K562 (cell line): Measurements from ENCODE around the gene FNDC1. TPM values are rescaled to one million over a fixed set of nuclear protein-coding genes. Genes with fewer than 3 reads are reported as not detected.

Experiments
- ATAC-seq: fragments of 200-7000 bp; cut with Tn5 transposase; 3 replicates; pipeline ENCODE4 v1.9.1; 2020; ENCODE audit warnings: moderate library complexity
- BruUV-seq: library from RNA; stranded (reverse); fragments of 400-500 nt; replicated peaks from 2 replicates; lab custom pipeline; 2021; lab: Mats Ljungman, UMichigan
- CTCF ChIA-PET: fragments of 300-600 bp; formaldehyde crosslinking; extraction: SDS; loops from one replicate; lab custom pipeline; 2021; ENCODE audit warnings: low intra/inter-chr PET ratio; lab: Yijun Ruan, JAX
- POLR2A ChIA-PET: fragments of 300-600, 350-650 bp; sonication (Branson Sonifier 250); formaldehyde crosslinking; extraction: SDS; loops from one replicate; lab custom pipeline; 2021; ENCODE audit warnings: antibody characterized with exemption, inconsistent platforms; lab: Yijun Ruan, JAX
- DNase-seq, 4 experiments: peaks; one replicate each; pipeline versions ENCODE4 v3.0.0 to v3.0.0-alpha.2; 2011 to 2018; ENCODE audit warnings: low spot score in 3 of 4, mixed read lengths in 3 of 4; ENCODE audit errors: extremely low read depth in 1 of 4
- FAIRE-seq: peaks from 2 replicates; lab custom pipeline; 2011; peaks lifted over from hg19 to GRCh38; lab: Jason Lieb, UNC
- H2AFZ ChIP-seq: 2 replicates; pipeline ENCODE4 v1.6.0; 2011; ENCODE audit warnings: low read depth, low read length, control low read depth, inconsistent platforms
- H3K27ac ChIP-seq: fragments of 200-600 bp; 3 replicates; pipeline ENCODE4 v1.8.0; 2011; ENCODE audit warnings: low read depth, mild to moderate bottlenecking, control low read depth, inconsistent platforms, low read length, moderate library complexity, mixed read lengths; ENCODE audit errors: extremely low read depth
- H3K27me3 ChIP-seq, 2 experiments: fragments of 300-600 bp in 1 of 2; 2 replicates in 1 of 2; 3 replicates in 1 of 2; pipeline versions ENCODE4 v1.6.0 to v1.8.0; 2011; ENCODE audit warnings: inconsistent platforms in 2 of 2, low read length in 2 of 2, mild to moderate bottlenecking in 1 of 2, mixed read lengths in 1 of 2, moderate library complexity in 1 of 2; ENCODE audit not compliant: control insufficient read depth in 2 of 2, insufficient read depth in 2 of 2
- H3K36me3 ChIP-seq: fragments of 300-600 bp; 3 replicates; pipeline ENCODE4 v1.8.0; 2011; ENCODE audit warnings: mild to moderate bottlenecking, low read length, inconsistent platforms; ENCODE audit not compliant: control insufficient read depth, insufficient read depth
- H3K4me1 ChIP-seq, 2 experiments: fragments of 200-600 bp in 1 of 2; replicated peaks in 1 of 2; 2 replicates in 1 of 2; 3 replicates in 1 of 2; pipeline versions ENCODE4 v1.5.1 to v1.8.0; 2011; ENCODE audit warnings: inconsistent platforms in 2 of 2, low read length in 2 of 2, mild to moderate bottlenecking in 1 of 2, mixed read lengths in 1 of 2, moderate library complexity in 1 of 2; ENCODE audit not compliant: control insufficient read depth in 2 of 2, insufficient read depth in 2 of 2
- H3K4me2 ChIP-seq: 2 replicates; pipeline ENCODE4 v1.6.1; 2011; ENCODE audit warnings: low read length, control low read depth, inconsistent platforms, mixed read lengths; ENCODE audit not compliant: insufficient read depth
- H3K4me3 ChIP-seq: fragments of 200-600 bp; sonication (generic), shearing (Covaris generic); 2 replicates; pipeline ENCODE4 v1.5.1; 2016; ENCODE audit warnings: control low read depth, inconsistent platforms
- H3K79me2 ChIP-seq: fragments of 200-600 bp; 3 replicates; pipeline ENCODE4 v1.8.0; 2011; ENCODE audit warnings: low read length, inconsistent platforms; ENCODE audit not compliant: control insufficient read depth, insufficient read depth
- H3K9ac ChIP-seq, 2 experiments: 2 replicates each; pipeline versions ENCODE4 v1.6.0 to v1.6.1; 2011; ENCODE audit warnings: low read depth in 2 of 2, low read length in 2 of 2, control low read depth in 1 of 2, inconsistent platforms in 1 of 2, mild to moderate bottlenecking in 1 of 2, mixed read lengths in 1 of 2; ENCODE audit not compliant: insufficient read depth in 1 of 2
- H3K9me1 ChIP-seq: one replicate; pipeline ENCODE4 v1.6.0; 2011; ENCODE audit warnings: inconsistent platforms, mild to moderate bottlenecking, low read length, moderate library complexity; ENCODE audit not compliant: control insufficient read depth, insufficient read depth
- H3K9me3 ChIP-seq: replicated peaks from 2 replicates; pipeline ENCODE4 v1.5.1; 2011; ENCODE audit warnings: low read depth, low read length, inconsistent platforms; ENCODE audit not compliant: control insufficient read depth, insufficient read depth
- H4K20me1 ChIP-seq: replicated peaks from 2 replicates; pipeline ENCODE4 v1.6.1; 2011; ENCODE audit warnings: low read length, inconsistent platforms, mixed read lengths; ENCODE audit not compliant: control insufficient read depth, insufficient read depth
- CBX3 ChIP-seq, 2 experiments: IDR thresholded peaks; 1 replicate in 1 of 2; 2 replicates in 1 of 2; pipeline ENCODE4 v1.6.1; 2012; ENCODE audit warnings: inconsistent platforms in 2 of 2, low read length in 2 of 2, borderline replicate concordance in 1 of 2, control low read depth in 1 of 2
- HLTF ChIP-seq: fragments of 450-650 bp; IDR thresholded peaks from 2 replicates; pipeline ENCODE4 v1.6.1; 2016
- ZBTB17 ChIP-seq: fragments of 450-650 bp; formaldehyde crosslinking; IDR thresholded peaks from 2 replicates; pipeline ENCODE4 v1.4.0; 2020; ENCODE audit warnings: mild to moderate bottlenecking
- ZFP1 ChIP-seq: fragments of 450-650 bp; formaldehyde crosslinking; IDR thresholded peaks from 2 replicates; pipeline ENCODE4 v1.4.0; 2020; ENCODE audit warnings: mild to moderate bottlenecking, mixed read lengths
- ZFX ChIP-seq: sonication (generic); formaldehyde crosslinking; IDR thresholded peaks from 2 replicates; pipeline ENCODE4 v1.8.0; 2022; ENCODE audit warnings: mild to moderate bottlenecking, missing genetic modification reagents, moderate library complexity
- ZNF282 ChIP-seq: sonication (generic); formaldehyde crosslinking; IDR thresholded peaks from 2 replicates; pipeline ENCODE4 v1.8.1; 2023; ENCODE audit warnings: missing genetic modification reagents
- WGBS: fragments of 100-300 bp; shearing (Covaris generic); methylation state at CpG from one replicate; pipeline ENCODE4 v1.1.6; 2016; ENCODE audit warnings: low coverage, mixed read lengths; ENCODE audit not compliant: insufficient coverage; ENCODE audit errors: missing lambda C conversion rate; 5-methylcytosine and 5-hydroxymethylcytosine counted together
- in situ Hi-C: fragments of 300-500 bp; cut with MboI; formaldehyde crosslinking; loops from 4 replicates; pipeline ENCODE4 v1.15.0; 2018; ENCODE audit warnings: inconsistent platforms, mixed read lengths
- intact Hi-C: fragments of 100-400 bp; cut with micrococcal nuclease; formaldehyde crosslinking; loops from 2 replicates; pipeline ENCODE4 v1.14.2; 2022
- polyA plus RNA-seq, 8 experiments: library from polyadenylated mRNA; depleted of rRNA in 4 of 8; stranded (reverse) in 5 of 8; unstranded in 3 of 8; fragments of >200 nt; fragmentation: Nextera tagmentation in 2 of 8; fragmentation: Illumina TruSeq in 1 of 8; extraction: Ambion mirVana in 2 of 8; extraction: Trizol in 1 of 8; gene quantifications; 2 replicates each; pipeline versions ENCODE4 v1.2.1 to v1.2.3, GENCODE V29; 2011 to 2014; ENCODE audit warnings: inconsistent platforms in 1 of 8, missing spikeins in 1 of 8
- total RNA-seq, 7 experiments: library from RNA; depleted of rRNA in 6 of 7; stranded (reverse); fragments of >200 nt in 6 of 7; fragmentation: Illumina TruSeq in 2 of 7; extraction: Trizol in 2 of 7; gene quantifications; 2 replicates each; pipeline versions ENCODE4 v1.2.1 to v1.2.3, GENCODE V29; 2011 to 2021; ENCODE audit warnings: low replicate concordance in 1 of 7
- TF ChIP-seq, protein P1 (sequence below), 2 experiments: fragments of 450-650 bp; IDR thresholded peaks; 2 replicates each; pipeline ENCODE4 v1.6.1; 2016

Gene FNDC1
- total and polyA plus RNA-seq, 9 of the 15 experiments (the other 6 are each of a cell fraction or from before 2014, with no cell fraction given): not detected

DNA sequence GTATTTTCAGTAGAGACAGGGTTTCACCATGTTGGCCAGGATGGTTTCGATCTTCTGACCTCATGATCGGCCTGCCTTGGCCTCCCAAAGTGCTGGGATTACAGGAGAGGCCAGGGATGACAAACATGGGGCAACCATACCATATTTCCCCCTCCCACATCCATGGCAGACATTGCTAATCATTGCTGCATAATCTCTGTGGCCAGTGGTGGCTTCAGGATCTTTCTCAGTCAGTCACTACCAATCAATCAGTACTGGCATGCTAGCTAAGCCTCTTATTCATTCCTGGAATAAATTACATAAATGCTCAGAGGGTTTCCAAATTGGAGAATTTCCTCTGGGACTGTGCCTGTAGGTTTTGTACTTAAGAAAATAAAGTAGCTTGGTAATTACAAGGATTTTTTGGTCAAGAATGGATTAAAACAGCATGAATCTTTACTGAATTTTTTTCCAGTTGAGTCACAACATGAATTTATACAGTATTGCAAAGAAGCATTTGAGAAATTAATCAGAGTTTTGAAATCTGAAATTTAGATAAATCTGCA, 138.1 kb downstream of the FNDC1 start:
- TF ChIP-seq, protein P1, sequence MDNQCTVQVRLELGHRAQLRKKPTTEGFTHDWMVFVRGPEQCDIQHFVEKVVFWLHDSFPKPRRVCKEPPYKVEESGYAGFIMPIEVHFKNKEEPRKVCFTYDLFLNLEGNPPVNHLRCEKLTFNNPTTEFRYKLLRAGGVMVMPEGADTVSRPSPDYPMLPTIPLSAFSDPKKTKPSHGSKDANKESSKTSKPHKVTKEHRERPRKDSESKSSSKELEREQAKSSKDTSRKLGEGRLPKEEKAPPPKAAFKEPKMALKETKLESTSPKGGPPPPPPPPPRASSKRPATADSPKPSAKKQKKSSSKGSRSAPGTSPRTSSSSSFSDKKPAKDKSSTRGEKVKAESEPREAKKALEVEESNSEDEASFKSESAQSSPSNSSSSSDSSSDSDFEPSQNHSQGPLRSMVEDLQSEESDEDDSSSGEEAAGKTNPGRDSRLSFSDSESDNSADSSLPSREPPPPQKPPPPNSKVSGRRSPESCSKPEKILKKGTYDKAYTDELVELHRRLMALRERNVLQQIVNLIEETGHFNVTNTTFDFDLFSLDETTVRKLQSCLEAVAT (IDR thresholded peaks at IDR 0.05): peak in 1 of 2 experiments; percentile 60; a peak in 1 of 4 replicates
- TF ChIP-seq ZBTB17 (peak; percentile 42; the same call in 1 of the 2 replicates), ZNF282 (CRISPR knock-in tag) (no peak)
- Histone ChIP-seq H3K9ac (no peak overlapping the region), H2AFZ (no peak overlapping the region), H3K4me2 (no peak overlapping the region), H3K36me3 (no peaks in the 10 kb centered on the region), H3K27me3 (0 out of 5 replicates have a peak, but pooled peaks cover 0 to 5% of the 10 kb centered on the region in 2 experiments), H3K9me1 (no peaks in the 10 kb centered on the region), H3K4me3 (no peak overlapping the region), H3K27ac (no peak overlapping the region), H4K20me1 (no peaks in the 10 kb centered on the region), H3K79me2 (no peaks in the 10 kb centered on the region), H3K4me1 (no peaks in the 10 kb centered on the region), H3K9me3 (no peaks in the 10 kb centered on the region)
- POLR2A ChIA-PET: interaction anchor here (0.9 kb wide), 1 partner anchor 55 kb away, joined by 3 read pairs; no protein-coding TSS in a partner anchor
- FAIRE-seq (no peak), DNase-seq (no peak), ATAC-seq (no peak)
- CTCF ChIA-PET: no interaction called here
- in situ Hi-C loops: no loop called here
- 0% methylated on average over 2 of the region's 2 CpGs for WGBS
- intact Hi-C loops: no loop called here
- no TSS peak for BruUV-seq

DNA sequence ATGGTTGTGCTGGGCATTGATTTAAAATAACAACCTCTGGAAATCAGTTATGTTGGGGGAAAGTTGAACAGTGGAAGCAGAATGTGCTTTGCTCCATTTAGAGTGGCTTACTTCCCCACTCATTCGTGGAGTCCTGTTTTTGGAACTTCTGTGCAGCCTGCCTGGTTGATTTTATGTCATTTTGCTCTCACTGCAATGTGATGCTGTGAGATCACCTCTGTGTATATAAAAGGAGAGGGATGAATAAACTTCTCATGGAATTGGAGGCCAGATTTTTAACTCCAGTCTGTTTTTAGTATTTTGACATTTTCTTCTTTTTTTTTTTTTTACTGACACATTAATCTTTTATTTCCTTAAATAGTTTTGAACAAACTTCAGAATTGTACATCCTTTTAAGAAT, 139.0 kb downstream of the FNDC1 start:
- H3K27ac ChIP-seq: no peak overlapping the region
- no TSS peak for BruUV-seq
- 0% methylated on average over 1 of the region's 1 CpG for WGBS
- H3K27me3 ChIP-seq: 0 out of 5 replicates have a peak, but pooled peaks cover 0 to 3% of the 10 kb centered on the region in 2 experiments
- in situ Hi-C loops: no loop called here
- no peaks in the 10 kb centered on the region for H3K9me3 ChIP-seq
- intact Hi-C loops: no loop called here
- no peak for DNase-seq
- H3K79me2 ChIP-seq: no peaks in the 10 kb centered on the region
- POLR2A ChIA-PET: no interaction called here
- H4K20me1 ChIP-seq: no peaks in the 10 kb centered on the region
- TF ChIP-seq HLTF (no peak), ZFP1 (CRISPR knock-in tag) (no peak), CBX3 (IDR thresholded peaks at IDR 0.05; ENCODE audit: borderline replicate concordance in 1 of 2, low read length in 2 of 2) (no peak), ZFX (no peak)
- TF ChIP-seq, all 486 proteins: peak for 0
- H3K4me3 ChIP-seq: no peak overlapping the region
- no peak overlapping the region for H3K4me2 ChIP-seq
- no peaks in the 10 kb centered on the region for H3K36me3 ChIP-seq
- ATAC-seq (no peak), FAIRE-seq (no peak)
- no peak overlapping the region for H3K9ac ChIP-seq
- H3K9me1 ChIP-seq: no peaks in the 10 kb centered on the region
- no peak overlapping the region for H2AFZ ChIP-seq
- no peaks in the 10 kb centered on the region for H3K4me1 ChIP-seq
- CTCF ChIA-PET: no interaction called here
